IPS DF 6.9 (cell line): ENCODE measurements around the gene TEDC2.
A peak's percentile ranks its signal among the peaks of the same experiment; 100 is the strongest.

Experiments
- DNase-seq: peaks from one replicate; pipeline ENCODE4 v3.0.0-alpha.2; 2013; ENCODE audit warnings: low read depth, low spot score
- H3K27ac ChIP-seq: one replicate; pipeline ENCODE4 v1.5.1; 2013; ENCODE audit warnings: low read length, control low read depth
- H3K27me3 ChIP-seq: 2 replicates; pipeline ENCODE4 v1.6.1; 2013; ENCODE audit warnings: mild to moderate bottlenecking, low read length; ENCODE audit not compliant: control insufficient read depth, insufficient read depth
- H3K36me3 ChIP-seq: 2 replicates; pipeline ENCODE4 v1.6.1; 2013; ENCODE audit warnings: low read length; ENCODE audit not compliant: control insufficient read depth, insufficient read depth
- H3K4me1 ChIP-seq: 2 replicates; pipeline ENCODE4 v1.6.1; 2013; ENCODE audit warnings: low read length; ENCODE audit not compliant: control insufficient read depth, insufficient read depth
- H3K4me3 ChIP-seq: 2 replicates; pipeline ENCODE4 v1.5.1; 2013; ENCODE audit warnings: mild to moderate bottlenecking, low read length
- H3K9me3 ChIP-seq: 2 replicates; pipeline ENCODE4 v1.6.1; 2013; ENCODE audit warnings: low read length, inconsistent platforms; ENCODE audit not compliant: control insufficient read depth, insufficient read depth
- WGBS: extraction: QIAGEN DNeasy Blood & Tissue Kit; methylation state at CpG from one replicate; pipeline ENCODE4 v1.1.7; 2013; ENCODE audit warnings: mixed read lengths, missing lambda C conversion rate; ENCODE audit not compliant: insufficient read length, insufficient coverage; 5-methylcytosine and 5-hydroxymethylcytosine counted together

TEDC2 gene

GRCh38 chr16:2455081-2455845 lies 4.6 kb upstream of the TEDC2 start:
- no peak overlapping the region for H3K4me3 ChIP-seq
- WGBS, result no CpG with 5 or more reads among the region's 28 CpGs
- no peaks in the 10 kb centered on the region for H3K27me3 ChIP-seq
- peaks cover 5% of the 10 kb centered on the region; the same call in 1 of the 2 replicates for H3K4me1 ChIP-seq
- peaks cover 49% of the 10 kb centered on the region for H3K36me3 ChIP-seq
- H3K27ac ChIP-seq, result no peak overlapping the region
- H3K9me3 ChIP-seq, result no peaks in the 10 kb centered on the region
- no peak for DNase-seq

GRCh38 chr16:2456551-2457153 lies 3.3 kb upstream of the TEDC2 start:
- no peak for DNase-seq
- Histone ChIP-seq H3K4me1 (peaks cover 9% of the 10 kb centered on the region; the same call in 1 of the 2 replicates), H3K4me3 (no peak overlapping the region), H3K36me3 (peaks cover 44% of the 10 kb centered on the region), H3K9me3 (no peaks in the 10 kb centered on the region), H3K27me3 (no peaks in the 10 kb centered on the region), H3K27ac (no peak overlapping the region)
- no CpG with 5 or more reads among the region's 21 CpGs for WGBS

- Histone ChIP-seq H3K27me3 (no peaks in the 10 kb centered on the region), H3K4me3 (no peak overlapping the region), H3K9me3 (no peaks in the 10 kb centered on the region), H3K4me1 (peaks cover 9% of the 10 kb centered on the region; the same call in 1 of the 2 replicates), H3K36me3 (peaks cover 41% of the 10 kb centered on the region), H3K27ac (no peak overlapping the region)
- WGBS, result no CpG with 5 or more reads among the region's 13 CpGs
- no peak for DNase-seq
Measured at GRCh38 chr16:2457267-2457666, 2.6 kb upstream of the TEDC2 start.

GRCh38 chr16:2457946-2458345 lies 2.0 kb upstream of the TEDC2 start:
- Histone ChIP-seq H3K27ac (no peak overlapping the region), H3K9me3 (no peaks in the 10 kb centered on the region), H3K27me3 (no peaks in the 10 kb centered on the region), H3K36me3 (peaks cover 42% of the 10 kb centered on the region), H3K4me1 (peaks cover 9% of the 10 kb centered on the region; the same call in 1 of the 2 replicates), H3K4me3 (no peak overlapping the region)
- WGBS, result no CpG with 5 or more reads among the region's 7 CpGs
- no peak for DNase-seq

- H3K4me1 ChIP-seq, result peaks cover 9% of the 10 kb centered on the region; the same call in 1 of the 2 replicates
- WGBS, result no CpG with 5 or more reads among the region's 18 CpGs
- no peaks in the 10 kb centered on the region for H3K27me3 ChIP-seq
- peak overlapping the region; percentile 24; the same call in 1 of the 2 replicates for H3K4me3 ChIP-seq
- H3K27ac ChIP-seq, result no peak overlapping the region
- H3K36me3 ChIP-seq, result peaks cover 35% of the 10 kb centered on the region
- DNase-seq, result no peak
- no peaks in the 10 kb centered on the region for H3K9me3 ChIP-seq
Measured at GRCh38 chr16:2458887-2459646, 842 bp upstream of the TEDC2 start.

- DNase-seq, result no peak
- H3K4me1 ChIP-seq, result peaks cover 9% of the 10 kb centered on the region; the same call in 1 of the 2 replicates
- no peak overlapping the region for H3K27ac ChIP-seq
- peak overlapping the region; percentile 82 for H3K4me3 ChIP-seq
- H3K27me3 ChIP-seq, result no peaks in the 10 kb centered on the region
- no peaks in the 10 kb centered on the region for H3K9me3 ChIP-seq
- no CpG with 5 or more reads among the region's 20 CpGs for WGBS
- peaks cover 26% of the 10 kb centered on the region for H3K36me3 ChIP-seq
Measured at GRCh38 chr16:2460391-2460713, 443 bp downstream of the TEDC2 start.

- peak overlapping the region; percentile 82; the same call in 1 of the 2 replicates for H3K4me3 ChIP-seq
- peaks cover 20% of the 10 kb centered on the region for H3K36me3 ChIP-seq
- no peak for DNase-seq
- H3K27me3 ChIP-seq, result no peaks in the 10 kb centered on the region
- WGBS, result no CpG with 5 or more reads among the region's 13 CpGs
- no peaks in the 10 kb centered on the region for H3K9me3 ChIP-seq
- H3K27ac ChIP-seq, result no peak overlapping the region
- peaks cover 9% of the 10 kb centered on the region; the same call in 1 of the 2 replicates for H3K4me1 ChIP-seq
Measured at GRCh38 chr16:2460916-2461315, 1.0 kb downstream of the TEDC2 start.

GRCh38 chr16:2462031-2462866 lies 2.3 kb downstream of the TEDC2 start:
- H3K4me3 ChIP-seq, result no peak overlapping the region
- peaks cover 11% of the 10 kb centered on the region for H3K4me1 ChIP-seq
- no peak for DNase-seq
- H3K27me3 ChIP-seq, result no peaks in the 10 kb centered on the region
- peaks cover 10% of the 10 kb centered on the region for H3K36me3 ChIP-seq
- H3K27ac ChIP-seq, result no peak overlapping the region
- whole genome bisulfite sequencing, result no CpG with 5 or more reads among the region's 23 CpGs
- no peaks in the 10 kb centered on the region for H3K9me3 ChIP-seq

- no peak for DNase-seq
- Histone ChIP-seq H3K36me3 (peaks cover 7% of the 10 kb centered on the region), H3K27ac (no peak overlapping the region), H3K4me3 (no peak overlapping the region), H3K27me3 (peaks cover 4% of the 10 kb centered on the region; the same call in 1 of the 2 replicates), H3K9me3 (no peaks in the 10 kb centered on the region), H3K4me1 (peaks cover 16% of the 10 kb centered on the region)
- no CpG with 5 or more reads among the region's 12 CpGs for WGBS
Measured at GRCh38 chr16:2464333-2464732, 4.4 kb downstream of the TEDC2 start.
